Stimulated activated CD4-positive, alpha-beta T cell treated with anti-CD3 and anti-CD28 coated beads, Interleukin-4, amount 100 ng/mL, for 1 hour (primary cell): ENCODE measurements around the gene HK1.
"Not testable (repeated sequence)": the region's sequence is repeated elsewhere in the genome, so short reads cannot be mapped to it uniquely, and the experiment has no call there.

Experiments used
- DNase-seq: peaks from one replicate; pipeline ENCODE4 v3.0.0-alpha.2; 2020

Gene HK1

DNA sequence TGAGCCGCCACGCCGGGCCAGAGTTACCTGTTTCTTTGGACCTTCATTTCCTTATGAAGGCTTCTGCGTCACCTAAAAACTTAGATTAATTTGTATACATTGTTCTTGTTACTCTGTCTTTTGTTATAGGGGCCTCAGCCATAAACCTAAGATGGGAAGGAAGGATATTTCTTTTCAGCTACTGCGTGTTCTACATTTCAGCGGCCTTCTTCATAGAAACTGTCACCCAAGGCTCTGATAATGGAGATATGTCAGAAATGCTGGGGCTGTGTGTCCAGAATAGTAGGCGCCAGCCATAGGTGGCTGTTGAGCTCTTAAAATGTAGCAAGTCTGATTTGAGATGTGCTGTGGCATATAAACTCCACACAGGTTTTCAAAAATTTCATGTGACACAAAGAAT lies 52.9 kb downstream of the HK1 start:
- DNase-seq = no peak

DNA sequence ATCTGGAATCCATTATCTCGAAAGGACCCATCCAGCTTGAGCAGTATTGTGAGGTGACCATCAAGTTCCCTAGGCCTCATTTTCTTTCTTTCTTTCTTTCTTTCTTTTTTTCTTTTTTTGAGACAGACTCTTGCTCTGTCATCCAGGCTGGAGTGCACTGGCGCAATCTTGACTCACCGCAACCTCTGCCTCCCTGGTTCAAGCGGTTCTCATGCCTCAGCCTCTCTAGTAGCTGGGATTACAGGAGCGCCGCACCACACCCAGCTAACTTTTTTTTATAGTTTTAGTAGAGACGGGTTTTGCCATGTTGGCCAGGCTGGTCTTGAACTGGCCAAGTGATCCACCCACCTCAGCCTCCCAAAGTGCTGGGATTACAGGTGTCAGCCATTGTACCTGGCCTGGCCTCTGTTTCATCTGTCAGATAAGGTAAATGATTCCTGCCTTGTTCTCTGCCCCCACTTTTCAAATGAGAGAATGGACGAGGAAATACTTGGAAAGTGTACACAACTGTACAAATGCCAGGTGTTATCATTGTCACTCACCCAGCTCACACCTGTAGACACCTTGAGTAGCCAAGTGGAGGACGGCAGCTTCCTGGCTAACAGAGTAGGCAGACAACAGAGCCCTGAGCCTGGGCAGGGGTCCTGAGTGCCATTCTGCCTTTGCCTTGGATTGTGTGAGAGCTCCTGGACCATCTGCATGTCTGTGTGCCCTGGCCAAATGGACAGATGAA lies 54.1 kb downstream of the HK1 start:
- DNase-seq = no peak

DNA sequence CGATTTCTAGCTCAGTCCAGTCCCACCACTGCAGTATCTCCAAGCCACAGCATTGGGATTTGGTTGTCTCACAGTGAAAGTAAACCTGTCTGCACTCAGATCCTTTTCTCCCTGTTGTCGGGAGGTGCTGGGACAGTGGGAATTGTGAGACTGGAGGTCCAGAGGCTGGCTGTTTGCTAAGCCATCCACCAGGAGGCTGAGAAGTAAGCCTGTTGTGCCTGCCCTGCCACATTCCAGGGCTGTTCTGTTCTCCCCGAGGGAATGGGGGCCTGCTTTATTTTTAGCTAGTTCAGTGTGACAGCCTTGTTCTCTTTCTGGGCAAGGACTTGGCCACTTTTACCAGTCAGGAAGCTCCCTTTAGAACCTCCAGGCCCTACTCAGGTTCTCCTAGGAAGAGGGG lies 54.9 kb downstream of the HK1 start:
- DNase-seq = no peak

DNA sequence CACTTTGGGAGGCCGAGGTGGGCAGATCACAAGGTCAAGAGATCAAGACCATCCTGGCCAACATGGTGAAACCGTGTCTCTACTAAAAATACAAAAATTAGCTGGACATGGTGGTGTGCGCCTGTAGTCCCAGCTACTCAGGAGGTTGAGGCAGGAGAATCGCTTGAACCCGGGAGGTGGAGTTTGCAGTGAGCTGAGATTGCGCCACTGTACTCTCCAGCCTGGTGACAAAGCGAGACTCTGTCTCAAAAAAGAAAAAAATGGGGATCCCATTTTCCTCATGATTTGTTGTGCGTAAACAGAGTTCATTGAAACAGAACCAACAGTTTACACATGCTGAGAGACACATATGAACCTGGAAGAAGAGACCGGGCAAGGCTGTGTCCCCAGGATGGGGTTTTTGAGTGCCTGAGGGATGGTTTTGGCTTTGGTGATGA lies 55.6 kb downstream of the HK1 start:
- DNase-seq = not testable (repeated sequence)

DNA sequence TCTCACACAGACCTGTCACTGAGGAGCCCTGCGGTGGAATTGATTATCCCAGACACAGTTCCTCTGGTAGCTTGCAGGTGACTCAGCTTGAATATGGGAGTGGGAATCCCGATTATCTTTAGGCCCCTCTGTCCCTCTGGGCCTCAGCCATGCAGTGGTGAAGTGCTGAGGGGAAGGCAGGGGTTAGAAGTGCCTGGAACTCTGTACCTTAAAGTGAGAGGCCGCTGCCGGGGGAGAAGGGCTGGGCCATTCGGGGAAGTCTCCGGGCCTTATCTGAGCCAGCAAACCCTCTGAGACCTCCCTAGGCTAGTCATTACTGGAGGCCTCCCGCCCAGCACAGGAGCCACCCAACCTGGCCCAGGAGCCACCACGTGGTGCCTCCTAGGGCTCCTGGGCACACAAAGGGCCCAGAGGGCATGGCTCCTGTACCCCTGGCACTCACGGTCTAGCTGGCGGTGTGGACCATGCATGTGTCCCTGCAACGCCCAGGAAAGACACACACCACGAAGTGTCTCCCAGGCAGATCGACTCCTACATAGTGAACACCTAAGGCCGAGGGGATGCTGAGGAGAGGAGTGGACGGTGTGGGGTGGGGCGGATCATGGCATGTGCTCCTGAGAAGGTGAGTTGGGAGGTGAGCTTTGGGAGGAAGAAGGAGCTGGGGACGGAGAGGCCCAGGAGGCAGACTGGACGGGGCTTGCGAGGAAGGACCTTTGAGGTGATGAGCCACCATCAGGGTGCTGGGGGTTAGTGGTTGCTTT lies 56.2 kb downstream of the HK1 start:
- no peak for DNase-seq

DNA sequence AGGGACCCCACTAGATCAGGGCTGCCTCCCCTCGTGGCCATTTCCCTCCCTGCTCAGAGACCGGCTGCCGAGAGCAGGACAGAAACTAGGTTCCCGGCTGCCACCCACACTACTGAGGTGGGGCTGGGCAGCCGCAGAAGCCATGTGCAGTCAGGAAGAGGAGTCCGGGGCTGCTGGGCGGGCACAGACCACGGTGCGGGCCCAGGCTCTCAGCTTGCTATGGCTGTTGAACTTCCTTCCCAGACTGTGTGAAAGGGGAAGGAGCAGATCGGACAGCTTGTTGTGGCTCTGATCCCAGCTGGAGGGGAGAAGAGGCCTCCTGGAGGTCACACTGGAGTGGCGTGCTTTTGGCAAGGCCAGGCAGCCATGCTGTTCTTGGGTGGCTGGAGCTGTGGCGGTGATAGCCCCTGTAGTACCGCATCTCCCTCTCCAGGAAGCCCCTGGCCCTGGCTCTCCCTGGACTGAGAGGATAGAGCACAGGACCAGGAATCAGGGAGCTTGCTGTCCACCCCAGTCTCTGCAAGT lies 56.8 kb downstream of the HK1 start:
- peak; percentile 35 for DNase-seq

DNA sequence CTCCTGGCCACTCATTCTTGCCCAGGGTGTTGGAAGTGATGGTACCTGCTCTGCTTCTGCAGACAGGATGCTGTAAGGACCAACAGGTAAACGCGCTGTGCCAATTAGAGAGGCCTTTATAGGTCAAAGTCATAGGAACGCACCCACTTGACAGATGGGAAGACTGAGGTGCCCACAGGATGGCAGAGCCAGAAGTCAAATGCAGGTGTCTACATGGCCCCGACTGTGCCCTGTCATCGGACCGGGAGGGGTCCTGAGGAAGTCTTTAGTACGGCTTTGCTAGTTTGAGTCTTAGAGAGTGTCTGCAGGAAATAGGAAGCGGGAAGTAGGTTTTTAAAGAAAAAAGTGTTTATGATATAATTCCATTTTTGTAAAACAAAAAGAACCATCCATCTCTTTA lies 57.3 kb downstream of the HK1 start:
- no peak for DNase-seq

DNA sequence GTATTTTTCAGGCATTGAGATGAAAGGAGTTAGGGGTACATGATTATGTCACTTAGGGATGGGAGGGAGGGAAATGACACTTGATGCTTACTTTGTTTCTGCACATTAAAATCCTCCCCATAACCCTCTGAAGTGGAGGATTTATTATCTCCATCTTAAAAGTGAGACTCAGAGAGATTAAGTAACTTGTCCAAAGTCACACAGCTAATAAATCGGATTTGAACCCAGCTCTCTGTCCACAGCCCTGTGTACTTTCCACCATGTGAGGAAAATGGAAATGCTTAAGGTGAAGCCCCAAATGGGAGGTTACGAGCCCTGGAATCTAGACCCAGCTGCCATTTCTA lies 58.6 kb downstream of the HK1 start:
- DNase-seq = no peak

DNA sequence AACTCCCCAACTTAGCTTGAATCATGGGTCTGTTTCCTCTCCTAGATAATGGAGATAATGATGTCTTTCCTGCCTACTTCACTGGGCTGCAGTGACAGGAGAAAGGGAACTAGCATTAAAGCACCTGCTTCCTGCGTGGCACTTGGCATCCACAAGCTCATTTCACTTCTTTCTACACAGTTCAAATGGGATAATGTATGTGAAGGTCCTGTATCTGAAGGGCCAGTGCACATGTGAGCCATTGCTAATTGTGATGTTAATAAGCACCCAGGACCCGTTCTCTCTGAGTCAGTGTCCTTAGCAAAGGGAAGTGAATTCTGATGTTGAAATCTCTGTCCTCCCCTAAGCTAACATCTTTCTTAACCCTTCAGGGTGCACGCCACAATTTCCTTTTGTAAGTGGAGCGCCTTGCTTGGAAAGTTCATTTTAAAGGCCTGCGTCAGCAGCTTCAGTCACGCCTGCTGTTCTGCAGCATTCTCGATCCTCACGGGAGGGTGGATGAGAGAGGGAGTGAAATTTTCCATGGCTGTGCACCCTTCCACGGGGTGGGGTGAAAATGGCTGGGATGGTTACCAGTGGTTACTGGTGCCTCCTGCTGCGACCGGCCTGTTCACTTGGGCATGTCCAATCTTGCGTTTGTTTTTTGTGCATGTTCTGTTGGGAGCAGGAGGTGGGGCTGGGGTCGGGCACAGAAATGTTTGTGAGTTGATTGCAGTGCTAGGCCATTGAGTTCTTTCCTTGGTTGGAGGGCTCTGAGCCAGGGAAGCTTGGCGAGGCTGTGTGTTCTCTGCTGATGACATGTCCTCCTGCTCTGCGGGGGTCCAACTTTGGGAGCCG lies 59.2 kb downstream of the HK1 start:
- no peak for DNase-seq

DNA sequence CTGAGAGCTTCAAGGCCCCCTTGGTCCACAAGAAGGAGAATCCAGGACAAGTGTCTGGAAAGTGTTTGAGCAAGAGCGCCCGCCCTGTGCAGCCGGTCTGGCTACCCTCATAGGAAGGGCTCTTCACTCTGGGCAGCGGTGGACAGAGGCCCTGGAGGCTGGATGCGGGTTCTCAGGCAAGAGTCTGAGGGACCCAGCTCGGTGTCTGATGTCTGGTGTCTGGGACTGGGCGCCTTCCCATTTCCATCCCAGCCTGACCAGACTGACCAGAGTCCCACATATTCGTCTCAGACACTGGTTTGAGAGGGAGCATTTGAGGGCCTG lies 59.8 kb downstream of the HK1 start:
- no peak for DNase-seq

DNA sequence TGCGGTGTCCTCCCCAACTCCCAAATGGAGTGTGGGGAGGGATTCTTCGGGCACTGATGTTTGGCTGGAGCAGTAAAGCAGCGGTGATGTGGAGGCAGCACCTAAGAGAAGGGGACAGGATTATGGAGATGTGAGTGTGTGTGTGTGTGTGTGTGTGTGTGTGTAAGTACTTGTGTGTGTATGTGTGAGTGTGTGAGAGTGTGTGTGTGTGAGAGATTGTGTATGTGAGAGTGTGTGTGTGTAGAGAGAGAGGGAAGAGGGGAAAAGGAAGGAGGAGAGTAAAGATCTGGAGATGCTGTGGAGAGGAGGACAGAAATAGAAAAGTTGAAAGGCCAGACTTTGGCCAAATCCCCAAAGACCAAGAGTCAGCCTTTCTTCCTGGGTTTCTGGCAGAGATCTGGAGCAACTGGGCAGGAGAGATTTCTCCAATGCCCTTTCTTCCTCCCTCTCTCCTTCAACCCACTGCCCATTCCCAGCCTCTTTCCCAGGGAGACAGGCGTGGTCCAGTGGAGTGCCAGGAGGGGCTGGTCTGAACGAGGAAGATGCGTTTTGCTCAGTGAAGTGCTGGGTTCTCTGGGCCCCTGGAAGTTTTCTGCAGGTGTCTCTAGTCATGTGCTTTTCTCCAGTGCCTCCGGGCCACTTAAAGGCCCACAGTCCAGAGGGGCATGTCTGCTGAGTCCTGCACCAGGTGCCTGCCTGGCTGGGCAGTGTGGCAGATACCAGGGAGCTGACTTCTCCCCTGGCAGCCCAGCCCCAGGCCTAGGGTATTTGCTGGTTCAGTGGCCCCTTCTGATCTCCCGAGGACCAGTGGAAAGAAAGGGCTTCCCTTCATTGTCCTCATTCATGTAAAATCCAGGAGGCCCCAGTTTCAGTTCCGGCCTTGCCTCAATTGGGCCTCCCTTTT lies 60.5 kb downstream of the HK1 start:
- no peak for DNase-seq

DNA sequence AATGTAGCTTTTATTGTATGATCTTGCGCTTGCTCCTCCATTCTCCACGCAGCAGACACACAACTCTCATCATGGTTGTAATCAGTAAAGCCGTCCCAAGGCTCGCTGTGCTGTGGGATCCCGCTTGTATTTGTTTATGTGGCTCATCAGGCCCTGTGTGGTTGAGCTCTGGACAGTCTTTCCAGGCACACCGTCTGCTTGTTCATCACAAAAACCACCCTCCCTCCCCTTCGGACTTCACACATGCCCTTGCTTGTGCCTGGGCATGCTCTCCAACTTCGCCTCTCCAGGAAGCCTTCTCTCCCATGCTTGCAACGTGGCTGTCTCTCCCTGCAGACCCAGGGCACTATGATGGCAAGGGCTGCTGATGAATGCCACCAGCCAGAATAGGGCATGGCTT lies 62.4 kb downstream of the HK1 start:
- DNase-seq = no peak

DNA sequence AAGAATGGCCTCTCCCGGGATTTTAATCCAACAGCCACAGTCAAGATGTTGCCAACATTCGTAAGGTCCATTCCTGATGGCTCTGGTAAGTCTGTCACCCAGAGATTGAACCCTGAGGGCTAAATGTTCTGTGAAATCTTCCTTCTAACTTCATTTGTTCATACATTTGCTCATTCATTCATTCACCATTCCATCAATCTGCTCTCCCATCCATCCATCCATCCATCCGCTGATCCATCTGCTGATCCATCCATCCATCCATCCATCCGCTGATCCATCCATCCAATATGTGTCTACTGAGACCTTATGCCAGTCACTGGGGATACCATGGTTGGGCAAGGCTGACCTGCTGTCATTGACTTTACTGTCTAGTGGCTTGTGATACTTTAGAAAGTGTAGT lies 65.6 kb downstream of the HK1 start:
- no peak for DNase-seq

DNA sequence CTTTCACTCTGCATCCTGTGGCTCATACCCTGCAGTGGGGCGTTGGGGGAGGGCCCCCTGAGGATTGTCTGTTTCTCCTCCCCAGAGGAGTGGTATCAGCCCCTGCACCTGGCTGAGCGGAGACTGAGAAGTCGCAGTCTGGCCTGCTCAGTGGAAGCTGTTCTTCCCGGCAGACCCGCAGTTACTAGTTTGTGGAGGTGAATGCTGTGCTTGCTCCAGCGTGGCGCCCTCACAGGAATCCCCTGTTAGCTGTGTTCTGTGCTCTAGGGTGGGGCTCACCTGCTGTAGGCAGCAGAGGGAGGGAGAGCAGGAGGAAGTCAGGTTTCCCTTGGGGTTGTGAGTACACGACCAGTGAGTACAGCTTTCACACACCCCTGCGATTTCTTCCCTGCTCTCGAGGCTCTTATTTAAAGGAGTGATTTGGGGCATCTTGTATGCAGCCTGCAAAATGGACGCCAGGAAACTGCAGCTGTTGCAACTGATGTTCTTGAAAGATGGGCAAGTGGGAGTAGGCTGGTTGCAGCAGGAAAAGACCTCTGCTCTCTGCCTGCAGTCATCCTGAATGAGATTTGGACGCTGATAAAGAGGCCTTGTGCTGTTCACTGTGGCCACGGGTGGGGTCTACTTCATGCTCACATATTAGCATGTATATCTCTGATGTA lies 66.4 kb downstream of the HK1 start:
- no peak for DNase-seq

DNA sequence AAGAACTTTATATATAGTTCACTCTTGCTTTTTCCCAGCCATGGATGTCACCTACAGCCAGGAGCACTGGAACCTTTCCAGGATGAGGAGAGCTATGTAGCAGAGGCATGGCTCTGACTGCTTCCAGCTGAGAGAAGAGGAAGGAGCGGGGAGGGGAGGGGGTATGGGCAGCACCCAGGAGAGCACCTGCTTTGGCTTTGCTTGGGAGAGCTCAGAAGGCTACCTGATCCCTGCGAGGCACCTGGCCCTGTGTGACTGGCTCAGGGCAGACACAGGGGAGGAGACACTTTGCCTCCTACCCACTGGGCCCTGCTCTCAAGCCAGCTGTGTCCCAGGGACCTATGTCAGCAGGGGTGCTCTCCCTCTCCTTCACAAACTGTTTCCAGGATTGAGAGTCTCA lies 67.1 kb downstream of the HK1 start:
- DNase-seq = no peak

DNA sequence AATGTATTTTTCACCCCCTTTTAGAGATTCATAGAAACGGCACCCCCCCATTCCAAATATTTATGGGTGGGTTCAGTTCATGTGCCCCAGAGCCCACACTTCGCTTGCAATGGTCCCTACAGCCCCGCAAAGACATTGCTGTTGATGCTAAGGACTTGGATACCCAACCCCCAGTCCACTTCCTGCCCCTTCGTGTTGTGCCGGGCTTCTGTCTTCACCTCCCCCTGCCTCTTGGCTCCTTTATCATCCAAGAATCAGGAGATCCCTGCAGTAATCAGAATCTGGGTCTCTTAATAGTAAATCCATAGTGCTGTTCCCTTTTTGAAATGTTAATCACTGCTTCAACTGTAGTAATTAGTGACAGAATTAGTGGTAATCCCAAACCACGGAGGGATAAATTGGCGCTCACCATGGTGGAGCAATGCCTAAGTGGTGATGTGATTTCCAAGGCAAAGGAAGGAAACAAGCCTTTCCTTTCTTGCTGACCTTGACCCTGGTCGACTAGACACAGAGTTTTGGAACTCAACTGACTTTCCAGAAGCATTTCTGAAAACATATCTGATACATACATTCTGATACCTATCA lies 67.7 kb downstream of the HK1 start:
- DNase-seq = no peak

DNA sequence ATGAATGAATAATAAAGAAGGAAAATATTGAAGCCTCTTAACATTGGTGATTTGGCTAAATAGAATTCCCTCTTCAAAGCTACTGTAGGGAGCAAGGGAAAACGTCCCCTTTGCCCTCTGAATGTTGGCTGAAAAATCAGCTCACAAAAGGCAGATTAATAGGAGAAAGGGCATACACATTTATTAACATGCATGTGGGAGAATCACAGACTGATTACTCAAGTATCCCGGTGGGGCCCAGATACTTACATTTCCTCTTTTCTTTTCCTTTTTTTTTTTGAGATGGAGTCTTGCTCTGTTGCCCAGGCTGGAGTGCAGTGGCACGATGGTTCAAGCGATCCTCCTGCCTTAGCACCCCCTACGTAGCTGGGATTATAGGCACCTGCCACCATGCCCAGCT lies 68.5 kb downstream of the HK1 start:
- DNase-seq = no peak

DNA sequence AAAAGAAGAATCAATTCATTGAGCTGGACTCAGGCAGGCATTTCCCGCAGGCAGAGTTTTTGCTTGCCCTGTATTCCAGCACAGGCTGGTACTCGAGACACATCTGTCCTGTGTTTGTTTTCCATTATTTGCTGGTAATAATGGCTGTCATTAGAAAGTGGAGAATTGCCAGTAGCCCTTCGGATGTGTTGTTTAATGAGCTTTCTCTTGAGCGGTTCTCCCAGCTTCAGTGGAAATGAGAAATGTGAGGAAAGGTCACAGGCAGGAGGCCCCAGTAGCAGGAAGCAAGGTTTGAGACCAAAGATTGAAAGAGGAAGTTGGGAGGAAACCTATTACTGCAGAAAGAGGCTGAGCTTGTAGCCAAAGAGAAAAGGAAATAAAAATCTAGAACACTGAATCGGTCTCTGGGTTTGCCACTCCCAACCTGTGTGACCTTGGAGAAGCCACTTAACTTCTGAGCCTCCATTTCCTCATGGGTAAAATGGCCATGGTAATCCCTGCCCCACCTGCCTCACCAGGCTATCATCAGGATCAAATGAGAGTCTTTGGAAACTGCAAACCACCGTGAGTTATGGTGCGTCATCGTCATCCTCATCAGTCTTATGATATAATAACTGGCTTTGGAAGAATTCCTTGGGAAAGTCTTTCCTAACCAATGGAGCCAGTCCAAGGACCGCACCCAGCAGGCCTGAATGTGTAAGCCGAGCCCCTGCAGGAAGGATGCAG lies 70.7 kb downstream of the HK1 start:
- DNase-seq = no peak

DNA sequence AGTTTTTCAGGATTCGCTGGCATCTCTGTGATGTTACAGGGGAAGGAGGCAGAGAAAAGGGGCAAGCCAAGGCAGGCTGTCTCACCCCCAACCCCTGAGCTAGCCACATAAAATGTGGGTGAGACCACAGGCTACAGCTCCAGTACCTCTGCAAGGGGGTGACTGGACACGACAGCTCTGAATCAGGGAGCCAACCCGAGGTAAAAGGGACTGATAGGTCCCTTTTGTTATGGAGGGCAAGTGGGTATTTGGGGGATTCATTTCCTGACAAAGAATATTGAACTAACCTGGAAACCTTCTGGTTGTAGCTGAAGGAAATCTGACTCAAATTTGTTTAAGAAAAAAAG lies 71.2 kb downstream of the HK1 start:
- no peak for DNase-seq

DNA sequence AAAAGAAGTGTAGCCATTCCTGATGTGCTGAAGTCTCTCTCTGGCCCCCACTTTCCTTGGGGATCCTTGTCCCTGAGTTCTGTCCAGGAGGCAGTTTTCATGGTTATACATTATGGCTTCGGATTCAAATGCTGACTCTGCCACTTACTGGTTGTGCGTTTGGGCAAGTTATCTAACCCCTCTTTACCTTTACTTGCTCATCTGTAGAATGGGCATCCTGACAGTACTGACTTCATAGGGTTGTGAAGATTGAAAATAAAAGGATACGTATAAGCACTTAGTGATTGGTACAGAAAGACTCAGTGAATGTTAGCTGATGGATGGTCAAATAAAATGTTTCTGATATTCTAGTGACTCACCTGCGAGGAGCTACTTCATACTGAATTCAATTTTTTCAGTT lies 73.3 kb downstream of the HK1 start:
- DNase-seq = no peak
